GM12878 (cell line): ENCODE results near the gene ZNF525. TPM values are rescaled to one million over a fixed set of nuclear protein-coding genes. Genes with fewer than 3 reads are reported as not detected.

Experiments
- ATAC-seq: fragments of 200-7000 bp; cut with Tn5 transposase; 3 replicates; pipeline ENCODE4 v1.9.1; 2020; ENCODE audit warnings: mild to moderate bottlenecking, moderate library complexity
- BruUV-seq: library from RNA; stranded (reverse); fragments of 400-500 nt; replicated peaks from 2 replicates; lab custom pipeline; 2021; lab: Mats Ljungman, UMichigan
- CTCF ChIA-PET: fragments of 300-600 bp; sonication (Branson Sonifier 250); formaldehyde crosslinking; extraction: SDS; loops from one replicate; lab custom pipeline; 2021; ENCODE audit warnings: inconsistent platforms; lab: Yijun Ruan, JAX
- POLR2A ChIA-PET: fragments of 350-600 bp; formaldehyde crosslinking; extraction: SDS; loops from one replicate; lab custom pipeline; 2021; ENCODE audit warnings: inconsistent platforms; lab: Charles Lee
- RAD21 ChIA-PET: fragments of 300-600 bp; sonication (Branson Sonifier 250); formaldehyde crosslinking; loops from one replicate; lab custom pipeline; 2023; ENCODE audit warnings: antibody characterized with exemption; ENCODE audit not compliant: unreplicated experiment; lab: Charles Lee
- SMC1A ChIA-PET: fragments of 300-600 bp; sonication (Branson Sonifier 250); formaldehyde crosslinking; loops from one replicate; lab custom pipeline; 2023; ENCODE audit not compliant: unreplicated experiment, uncharacterized antibody; lab: Charles Lee
- DNase-seq: peaks from one replicate; pipeline ENCODE4 v3.0.0-alpha.2; 2011; ENCODE audit warnings: low read depth, low spot score
- FAIRE-seq: peaks from 3 replicates; lab custom pipeline; 2011; peaks lifted over from hg19 to GRCh38; lab: Jason Lieb, UNC
- H2AFZ ChIP-seq: 2 replicates; pipeline ENCODE4 v1.6.0; 2011; ENCODE audit warnings: low read depth, low read length, control low read depth; ENCODE audit not compliant: control insufficient read depth
- H3K27ac ChIP-seq: 2 replicates; pipeline ENCODE4 v1.5.1; 2011; ENCODE audit warnings: control low read depth; ENCODE audit not compliant: control insufficient read depth, insufficient read depth
- H3K27me3 ChIP-seq, 2 experiments: replicated peaks in 1 of 2; 2 replicates each; pipeline versions ENCODE4 v1.6.0 to v1.6.1; 2011; ENCODE audit warnings: low read length in 1 of 2; ENCODE audit not compliant: control insufficient read depth in 2 of 2, insufficient read depth in 2 of 2
- H3K36me3 ChIP-seq, 2 experiments: 2 replicates each; pipeline ENCODE4 v1.5.1; 2011; ENCODE audit warnings: low read length in 1 of 2; ENCODE audit not compliant: control insufficient read depth in 2 of 2, insufficient read depth in 2 of 2
- H3K4me1 ChIP-seq: 2 replicates; pipeline ENCODE4 v1.6.1; 2011; ENCODE audit warnings: mild to moderate bottlenecking, low read length, moderate library complexity, mixed read lengths; ENCODE audit not compliant: control insufficient read depth, insufficient read depth
- H3K4me2 ChIP-seq: 2 replicates; pipeline ENCODE4 v1.6.0; 2011; ENCODE audit warnings: control low read depth; ENCODE audit not compliant: control insufficient read depth, insufficient read depth
- H3K4me3 ChIP-seq: fragments of 200-600 bp; sonication (generic); 2 replicates; pipeline ENCODE4 v1.5.1; 2016
- H3K79me2 ChIP-seq: 2 replicates; pipeline ENCODE4 v1.6.0; 2011; ENCODE audit warnings: low read length; ENCODE audit not compliant: control insufficient read depth, insufficient read depth
- H3K9ac ChIP-seq: 2 replicates; pipeline ENCODE4 v1.8.0; 2011; ENCODE audit warnings: low read length, control low read depth, mixed read lengths; ENCODE audit not compliant: control insufficient read depth, insufficient read depth
- H3K9me3 ChIP-seq: replicated peaks from 3 replicates; pipeline ENCODE4 v1.5.1; 2011; ENCODE audit warnings: mild to moderate bottlenecking, low read length; ENCODE audit not compliant: control insufficient read depth, insufficient read depth
- H4K20me1 ChIP-seq: 2 replicates; pipeline ENCODE4 v1.6.0; 2011; ENCODE audit not compliant: control insufficient read depth, insufficient read depth
- GABPA ChIP-seq: IDR thresholded peaks from 2 replicates; pipeline ENCODE4 v1.6.1; 2014; ENCODE audit warnings: antibody characterized with exemption, low read depth, mild to moderate bottlenecking, inconsistent platforms
- HCFC1 ChIP-seq: fragments of 150-350 bp; IDR thresholded peaks from 2 replicates; pipeline ENCODE4 v1.6.1; 2014; ENCODE audit warnings: low read length
- RAD21 ChIP-seq: IDR thresholded peaks from 2 replicates; pipeline ENCODE4 v1.6.1; 2011; ENCODE audit warnings: mild to moderate bottlenecking, low read depth, low read length, moderate library complexity; ENCODE audit not compliant: insufficient read depth
- ZNF687 ChIP-seq: fragments of 450-650 bp; IDR thresholded peaks from 2 replicates; pipeline ENCODE4 v1.6.1; 2017; ENCODE audit warnings: mild to moderate bottlenecking, moderate library complexity
- WGBS: methylation state at CpG from one replicate; pipeline ENCODE4 v1.1.6; 2016; ENCODE audit warnings: low lambda C conversion rate; ENCODE audit not compliant: insufficient replicate concordance, insufficient coverage; ENCODE audit errors: missing lambda C conversion rate; 5-methylcytosine and 5-hydroxymethylcytosine counted together
- in situ Hi-C: fragments of 300-500 bp; cut with MboI; formaldehyde crosslinking; loops from 9 replicates; pipeline ENCODE4 v1.14.3; 2018; ENCODE audit warnings: mixed read lengths
- intact Hi-C: fragments of 100-400 bp; cut with micrococcal nuclease; formaldehyde crosslinking; loops from one replicate; pipeline ENCODE4 v1.14.2; 2022; ENCODE audit not compliant: unreplicated experiment
- polyA plus RNA-seq, 11 experiments: library from polyadenylated mRNA; depleted of rRNA in 4 of 11; unstranded in 6 of 11; stranded (reverse) in 5 of 11; fragments of >200 nt; fragmentation: Nextera tagmentation in 4 of 11; fragmentation: Illumina TruSeq in 1 of 11; extraction: Ambion mirVana in 4 of 11; extraction: Trizol in 1 of 11; gene quantifications; 1 replicate in 1 of 11; 2 replicates in 10 of 11; pipeline versions ENCODE4 v1.2.1 to v1.2.3, GENCODE V29; 2011 to 2016; ENCODE audit warnings: inconsistent platforms in 2 of 11, missing spikeins in 2 of 11, low read depth in 1 of 11
- total RNA-seq, 4 experiments: library from RNA; depleted of rRNA in 3 of 4; stranded (reverse); fragments of >200 nt in 3 of 4; fragmentation: Illumina TruSeq in 1 of 4; extraction: Trizol in 1 of 4; gene quantifications; 2 replicates each; pipeline versions ENCODE4 v1.2.1 to v1.2.3, GENCODE V29; 2013 to 2021

The ZNF525 gene
- total and polyA plus RNA-seq, 10 of the 15 experiments (the other 5 are each of a cell fraction or from before 2014, with no cell fraction given): 3.0 to 25.8 (median 9.4) TPM

GRCh38 chr19:53365134-53365898, at the start of gene ZNF525 (continued):
- TF ChIP-seq ZNF687 (peak; percentile 40; the same call in 1 of the 2 replicates), HCFC1 (0 out of 2 replicates have a peak, but pooled peaks have one; percentile 34)

GRCh38 chr19:53328967-53329366, 36.5 kb upstream of the ZNF525 start:
- TF ChIP-seq RAD21 (no peak), GABPA (peak; percentile 64; the same call in 1 of the 2 replicates)
- TF ChIP-seq, all 136 proteins: peak for 1
- FAIRE-seq (no peak), DNase-seq (no peak), ATAC-seq (no peak)
- H3K9ac ChIP-seq: no peak overlapping the region
- ChIA-PET SMC1A (no interaction called here), POLR2A (no interaction called here), CTCF (no interaction called here), RAD21 (no interaction called here)
- intact Hi-C loops (no loop called here), in situ Hi-C loops (no loop called here)
- H2AFZ ChIP-seq: no peak overlapping the region
- no peaks in the 10 kb centered on the region for H3K27me3 ChIP-seq
- no TSS peak for BruUV-seq
- no peaks in the 10 kb centered on the region for H3K36me3 ChIP-seq
- no peaks in the 10 kb centered on the region for H4K20me1 ChIP-seq
- WGBS: 60% methylated on average over 21 of the region's 24 CpGs
- no peak overlapping the region for H3K27ac ChIP-seq
- no peak overlapping the region for H3K4me3 ChIP-seq
- H3K4me2 ChIP-seq: no peak overlapping the region
- no peaks in the 10 kb centered on the region for H3K4me1 ChIP-seq
- H3K9me3 ChIP-seq: peaks cover 3% of the 10 kb centered on the region; the same call in 1 of the 3 replicates
- peaks cover 2% of the 10 kb centered on the region; the same call in 1 of the 2 replicates for H3K79me2 ChIP-seq
